Measurements from ENCODE around the gene NAP1L2.
"Not testable (repeated sequence)": the region's sequence is repeated elsewhere in the genome, so short reads cannot be mapped to it uniquely, and the experiment has no call there.

The NAP1L2 gene, protein sequence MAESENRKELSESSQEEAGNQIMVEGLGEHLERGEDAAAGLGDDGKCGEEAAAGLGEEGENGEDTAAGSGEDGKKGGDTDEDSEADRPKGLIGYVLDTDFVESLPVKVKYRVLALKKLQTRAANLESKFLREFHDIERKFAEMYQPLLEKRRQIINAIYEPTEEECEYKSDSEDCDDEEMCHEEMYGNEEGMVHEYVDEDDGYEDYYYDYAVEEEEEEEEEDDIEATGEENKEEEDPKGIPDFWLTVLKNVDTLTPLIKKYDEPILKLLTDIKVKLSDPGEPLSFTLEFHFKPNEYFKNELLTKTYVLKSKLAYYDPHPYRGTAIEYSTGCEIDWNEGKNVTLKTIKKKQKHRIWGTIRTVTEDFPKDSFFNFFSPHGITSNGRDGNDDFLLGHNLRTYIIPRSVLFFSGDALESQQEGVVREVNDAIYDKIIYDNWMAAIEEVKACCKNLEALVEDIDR

DNA sequence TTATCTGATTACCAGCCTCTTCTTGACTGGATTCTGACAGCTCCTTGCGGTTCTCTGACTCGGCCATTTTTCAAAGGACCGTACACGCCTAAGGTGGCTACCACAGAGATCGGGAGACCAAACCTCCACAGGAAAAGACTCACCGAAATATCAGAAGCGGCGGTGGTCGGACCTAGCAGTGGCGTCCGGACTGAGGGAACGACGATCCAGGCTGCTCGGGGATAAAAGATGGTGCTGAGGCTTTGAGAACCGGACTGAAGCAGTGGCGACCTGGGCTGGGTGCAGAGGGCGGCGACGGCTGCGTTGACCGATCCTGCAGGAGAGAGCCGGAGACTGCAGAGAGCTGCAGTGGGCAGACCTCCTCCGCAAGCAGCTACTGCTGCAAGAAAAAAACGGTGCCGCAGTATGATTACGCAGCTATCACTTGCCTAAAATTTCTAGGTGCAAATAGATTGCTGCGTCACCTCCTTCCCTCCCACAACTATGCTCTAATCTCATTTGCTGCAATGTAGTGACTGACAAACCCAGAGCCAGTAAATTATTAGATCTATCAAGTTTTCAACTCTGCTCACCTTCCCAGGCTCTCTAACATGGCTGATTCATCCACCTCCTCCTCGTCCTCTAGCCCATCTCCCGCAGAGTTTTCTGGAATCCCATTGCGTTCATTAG, at the start of gene NAP1L2:
Gene NAP1L2, minus strand, starts transcription at position 426 of the 669 bp plus-strand sequence. Its CDS starts 359 bp downstream, at position 67.
- peak; percentile 7 for DNase-seq

DNA sequence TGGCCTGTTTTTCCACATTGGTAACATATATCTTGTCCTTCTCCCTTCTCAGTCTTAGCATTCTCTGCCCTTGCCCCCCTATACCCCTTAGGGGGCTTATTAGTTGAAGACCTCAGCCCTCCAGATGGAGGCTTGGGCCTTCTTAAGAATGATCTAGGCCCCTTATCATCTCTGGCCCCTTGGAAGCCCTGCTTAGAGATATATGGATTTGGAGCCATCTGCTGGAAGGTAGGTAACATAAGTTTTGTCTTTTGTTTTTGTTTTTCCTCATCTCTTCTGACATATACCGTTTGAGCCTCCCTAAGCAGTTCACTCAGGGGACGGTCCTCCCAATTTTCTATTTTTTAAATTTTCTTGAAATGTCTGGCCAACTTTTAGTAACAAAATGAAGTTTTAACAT, 48.3 kb upstream of the NAP1L2 start:
- no peak for DNase-seq

DNA sequence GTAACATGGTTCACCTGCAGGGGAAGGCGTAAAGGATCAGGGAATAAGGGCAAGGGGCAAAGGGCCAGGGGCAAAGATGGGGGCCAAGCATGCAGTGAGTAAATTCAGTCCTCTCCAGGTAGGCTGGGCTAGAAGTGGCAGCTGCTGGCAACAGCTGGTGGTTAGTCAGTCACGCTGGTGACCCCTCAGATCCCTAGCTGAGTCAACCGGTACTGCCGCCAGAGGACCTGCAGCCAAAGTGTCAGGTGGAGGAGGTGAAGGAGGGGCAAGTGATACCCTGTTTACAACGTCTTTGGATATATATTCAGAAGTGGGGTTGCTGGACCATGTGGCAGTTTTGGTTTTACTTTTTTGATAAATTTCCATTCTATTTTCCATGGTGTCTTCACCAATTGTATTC, 24.6 kb upstream of the NAP1L2 start:
- DNase-seq: no peak

DNA sequence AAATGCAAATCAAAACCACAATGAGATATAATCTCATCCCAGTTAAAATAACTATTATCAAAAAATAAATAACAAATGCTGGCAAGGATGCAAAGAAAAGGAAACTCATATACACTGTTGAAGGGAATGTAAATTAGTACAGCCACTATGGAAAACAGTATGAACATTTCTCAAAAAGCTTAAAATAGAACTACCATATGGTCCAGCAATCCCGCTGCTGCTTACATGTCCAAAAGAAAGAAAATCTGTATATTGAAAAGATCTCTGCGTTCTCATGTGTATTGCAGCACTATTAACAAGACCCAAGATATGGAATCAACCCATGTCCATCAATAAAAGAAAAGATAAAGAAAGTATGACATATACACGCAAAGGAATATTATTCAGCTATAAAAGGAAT, 3.0 kb upstream of the NAP1L2 start:
- DNase-seq: no peak

DNA sequence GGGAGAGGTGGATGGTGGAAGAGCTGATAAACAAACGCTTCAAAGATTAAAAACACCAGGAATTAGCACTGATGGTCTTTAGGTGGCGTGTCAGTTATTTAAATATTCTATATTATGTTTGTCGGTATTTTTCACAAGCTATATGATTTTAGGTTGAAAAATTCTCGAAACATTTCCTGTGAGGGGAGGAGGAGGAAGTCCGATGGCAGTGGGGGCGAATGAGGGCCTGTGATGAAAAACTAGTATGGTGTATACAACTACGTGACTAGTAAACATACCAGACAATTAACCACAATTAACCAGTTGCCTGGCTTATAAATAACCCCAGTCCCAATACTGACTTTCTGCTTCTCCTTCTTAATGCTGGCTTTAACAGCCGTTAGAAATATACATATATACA, 595 bp upstream of the NAP1L2 start:
- DNase-seq: no peak

DNA sequence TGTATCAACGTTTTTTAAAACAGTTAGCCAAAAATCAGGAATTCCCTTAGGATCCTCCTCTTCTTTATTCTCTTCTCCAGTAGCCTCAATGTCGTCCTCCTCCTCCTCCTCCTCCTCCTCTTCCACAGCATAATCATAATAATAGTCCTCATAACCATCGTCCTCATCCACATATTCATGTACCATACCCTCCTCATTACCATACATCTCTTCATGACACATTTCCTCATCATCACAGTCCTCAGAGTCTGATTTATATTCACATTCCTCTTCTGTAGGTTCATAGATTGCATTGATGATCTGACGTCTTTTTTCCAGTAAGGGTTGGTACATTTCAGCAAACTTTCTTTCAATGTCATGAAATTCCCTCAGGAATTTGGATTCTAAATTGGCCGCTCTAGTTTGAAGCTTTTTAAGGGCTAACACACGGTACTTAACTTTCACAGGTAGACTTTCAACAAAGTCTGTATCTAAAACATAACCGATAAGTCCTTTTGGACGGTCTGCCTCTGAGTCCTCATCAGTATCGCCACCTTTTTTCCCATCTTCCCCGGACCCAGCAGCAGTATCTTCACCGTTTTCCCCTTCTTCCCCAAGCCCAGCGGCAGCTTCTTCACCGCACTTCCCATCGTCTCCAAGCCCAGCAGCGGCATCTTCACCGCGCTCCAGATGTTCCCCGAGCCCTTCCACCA, 771 bp downstream of the NAP1L2 start:
- no peak for DNase-seq

DNA sequence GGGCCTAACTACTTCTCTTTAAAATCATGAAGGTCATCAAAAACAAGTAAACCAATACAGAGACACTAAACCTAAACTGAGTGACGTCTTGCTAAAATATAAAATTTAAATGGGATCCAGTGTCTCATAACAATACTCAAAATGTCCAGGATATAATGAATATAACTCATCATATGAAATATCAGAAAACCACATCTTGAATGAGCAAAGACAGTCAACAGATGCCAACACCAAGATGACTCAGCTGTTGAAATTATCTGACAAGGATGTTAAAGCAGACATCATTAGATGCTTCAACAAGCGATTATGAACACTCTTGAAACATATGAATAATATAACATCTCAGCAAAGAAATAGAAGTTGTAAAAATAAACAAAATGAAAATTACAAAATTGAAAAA, 8.3 kb downstream of the NAP1L2 start:
- no peak for DNase-seq

DNA sequence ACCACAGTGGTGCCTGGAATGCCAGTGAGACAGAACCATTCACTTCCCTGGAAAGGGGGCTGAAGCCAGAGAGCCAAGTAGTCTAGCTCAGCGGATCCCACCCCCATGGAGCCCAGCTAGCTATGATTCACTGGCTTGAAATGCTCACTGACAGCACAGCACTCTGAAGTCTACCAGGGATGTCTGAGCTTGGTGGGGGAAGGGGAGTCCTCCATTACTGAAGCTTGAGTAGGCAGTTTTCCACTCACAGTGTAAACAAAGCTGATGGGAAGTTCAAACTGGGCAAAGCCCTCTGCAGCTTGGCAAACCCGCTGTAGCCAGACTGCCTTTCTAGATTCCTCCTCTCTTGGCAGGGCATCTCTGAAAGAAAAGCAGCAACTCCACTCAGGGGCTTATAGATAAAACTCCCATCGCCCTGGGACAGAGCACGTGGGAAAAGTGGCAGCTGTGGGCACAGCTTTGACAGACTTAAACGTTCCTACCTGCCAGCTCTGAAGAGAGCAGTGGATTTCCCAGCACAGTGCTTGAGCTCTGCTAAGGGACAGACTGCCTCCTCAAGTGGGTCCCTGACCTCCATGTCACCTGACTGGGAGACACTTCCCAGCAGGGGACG, 32.0 kb downstream of the NAP1L2 start:
- DNase-seq: no peak

DNA sequence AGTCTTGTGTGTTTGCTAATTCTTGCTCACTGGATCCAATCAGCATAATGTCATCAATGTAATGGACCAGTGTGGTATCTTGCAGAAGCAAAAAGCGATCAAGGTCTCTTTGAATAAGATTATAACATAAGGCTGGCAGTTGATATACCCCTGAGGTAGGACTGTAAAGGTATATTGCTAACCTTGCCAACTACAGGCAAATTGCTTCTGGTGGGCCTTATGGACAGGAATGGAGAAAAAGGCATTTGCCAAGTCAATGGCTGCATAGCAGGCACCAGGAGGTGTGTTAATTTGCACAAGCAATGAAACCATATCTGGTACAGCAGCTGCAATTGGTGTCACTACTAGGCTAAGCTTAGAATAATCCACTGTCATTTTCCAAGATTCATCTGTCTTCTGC, 45.7 kb downstream of the NAP1L2 start:
- not testable (repeated sequence) for DNase-seq

All from NCI-H510A (cell line).